Esophagus muscularis mucosa (tissue), 4 donors: Measurements from ENCODE around the gene DAZAP1.

Experiments used
- EP300 ChIP-seq: sonication (generic); formaldehyde crosslinking; IDR thresholded peaks from one replicate; pipeline ENCODE4 v1.6.1; 2017; ENCODE audit warnings: antibody characterized with exemption
- POLR2A ChIP-seq: fragments of 450-650 bp; IDR thresholded peaks from one replicate; pipeline ENCODE4 v1.6.1; 2017; ENCODE audit warnings: antibody characterized with exemption, moderate library complexity, mild to moderate bottlenecking, low read depth
- POLR2AphosphoS5 ChIP-seq, 2 donors: sonication (generic); formaldehyde crosslinking; IDR thresholded peaks; one replicate each; pipeline ENCODE4 v1.6.1; 2017; ENCODE audit warnings: antibody characterized with exemption in 2 of 2
- TF ChIP-seq, protein P1 (sequence below), 3 experiments: fragments of 200-600 bp in 2 of 3; fragments of 450-650 bp in 1 of 3; sonication (generic) in 2 of 3; IDR thresholded peaks; one replicate each; pipeline ENCODE4 v1.5.1; 2017 to 2019; ENCODE audit warnings: antibody characterized with exemption in 3 of 3, mild to moderate bottlenecking in 2 of 3, moderate library complexity in 1 of 3

DNA sequence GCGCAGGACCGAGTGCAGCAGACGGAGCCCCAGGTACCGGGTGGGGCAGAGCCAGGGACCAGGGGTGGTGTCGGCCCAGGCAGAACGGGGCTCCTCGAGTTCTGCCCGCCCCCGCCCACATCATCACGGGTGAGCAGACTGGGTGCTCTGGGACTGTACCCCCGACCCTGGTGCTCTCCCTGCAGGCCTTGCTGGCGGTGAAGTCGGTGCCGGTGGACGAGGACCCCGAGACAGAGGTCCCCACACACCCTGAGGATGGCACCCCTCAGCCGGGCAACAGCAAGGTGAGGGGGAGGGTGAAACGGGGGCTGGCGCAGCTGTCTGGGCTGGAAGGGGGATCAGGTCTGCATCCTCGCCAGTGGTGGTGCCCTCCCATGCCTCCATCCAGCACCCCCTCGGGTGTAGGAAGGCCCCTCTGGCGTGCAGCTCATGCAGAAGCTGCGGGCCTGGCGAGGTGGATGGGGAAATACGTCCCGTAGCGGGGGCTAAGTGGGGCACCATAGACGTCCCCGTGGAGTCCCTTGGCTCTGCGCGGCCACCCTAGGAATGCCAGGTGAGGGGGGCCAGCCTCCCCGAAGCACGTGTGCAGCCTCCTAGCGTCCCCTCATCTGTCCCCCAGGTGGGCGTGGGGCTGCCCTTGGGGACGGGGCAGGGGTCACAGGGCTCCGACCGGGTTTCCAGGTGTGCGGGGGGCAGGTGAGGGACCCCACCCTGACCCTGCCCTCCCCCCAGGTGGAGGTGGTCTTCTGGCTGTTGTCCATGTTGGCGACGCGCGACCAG lies 48.9 kb downstream of the DAZAP1 start:
- TF ChIP-seq POLR2AphosphoS5 (IDR thresholded peaks at IDR 0.05) = no peak
- TF ChIP-seq, protein P1, sequence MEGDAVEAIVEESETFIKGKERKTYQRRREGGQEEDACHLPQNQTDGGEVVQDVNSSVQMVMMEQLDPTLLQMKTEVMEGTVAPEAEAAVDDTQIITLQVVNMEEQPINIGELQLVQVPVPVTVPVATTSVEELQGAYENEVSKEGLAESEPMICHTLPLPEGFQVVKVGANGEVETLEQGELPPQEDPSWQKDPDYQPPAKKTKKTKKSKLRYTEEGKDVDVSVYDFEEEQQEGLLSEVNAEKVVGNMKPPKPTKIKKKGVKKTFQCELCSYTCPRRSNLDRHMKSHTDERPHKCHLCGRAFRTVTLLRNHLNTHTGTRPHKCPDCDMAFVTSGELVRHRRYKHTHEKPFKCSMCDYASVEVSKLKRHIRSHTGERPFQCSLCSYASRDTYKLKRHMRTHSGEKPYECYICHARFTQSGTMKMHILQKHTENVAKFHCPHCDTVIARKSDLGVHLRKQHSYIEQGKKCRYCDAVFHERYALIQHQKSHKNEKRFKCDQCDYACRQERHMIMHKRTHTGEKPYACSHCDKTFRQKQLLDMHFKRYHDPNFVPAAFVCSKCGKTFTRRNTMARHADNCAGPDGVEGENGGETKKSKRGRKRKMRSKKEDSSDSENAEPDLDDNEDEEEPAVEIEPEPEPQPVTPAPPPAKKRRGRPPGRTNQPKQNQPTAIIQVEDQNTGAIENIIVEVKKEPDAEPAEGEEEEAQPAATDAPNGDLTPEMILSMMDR (IDR thresholded peaks at IDR 0.05) = no peak
- TF ChIP-seq EP300 = no peak
- no peak for TF ChIP-seq POLR2A
